Measurements from ENCODE around the gene POLD1.
A peak's percentile ranks its signal among the peaks of the same experiment; 100 is the strongest.

Gene POLD1

DNA sequence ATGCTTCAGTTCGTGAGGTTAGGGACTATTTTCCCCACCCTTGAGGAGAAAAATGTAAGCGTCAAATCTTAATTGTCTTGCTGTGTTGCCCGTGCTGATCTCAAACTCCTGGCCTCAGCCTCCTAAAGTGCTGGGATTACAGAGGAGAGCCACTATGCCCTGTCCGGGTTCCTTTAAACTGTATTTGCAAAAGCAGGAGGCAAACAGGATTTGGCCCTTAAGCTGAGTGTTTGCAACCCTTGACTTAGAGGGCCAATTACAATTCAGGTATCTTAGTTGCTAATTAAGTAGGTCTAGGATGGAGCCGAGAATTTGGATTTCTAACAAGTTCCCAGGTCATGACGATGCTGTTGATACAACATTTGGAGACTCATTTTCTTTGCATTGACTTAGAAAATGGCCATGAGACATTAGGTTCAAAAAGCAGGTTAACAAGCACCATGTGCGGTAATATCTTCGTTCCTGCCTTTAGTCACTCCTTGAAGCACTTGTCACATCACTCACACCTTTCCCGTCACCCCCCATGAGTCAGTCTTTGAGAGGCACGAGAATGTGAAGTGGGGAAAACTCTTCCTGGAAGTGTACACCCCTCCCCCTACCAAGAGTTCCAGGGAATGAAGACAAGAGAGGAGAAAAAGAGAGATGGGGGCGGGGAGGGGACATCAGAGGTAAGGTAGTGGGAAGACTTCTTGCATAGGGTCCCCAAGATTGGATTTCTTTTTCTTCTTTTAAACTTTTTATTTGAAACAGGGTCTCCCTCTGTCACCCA, 21.3 kb upstream of the POLD1 start:
- no peak for DNase-seq
- Histone ChIP-seq H2AFZ (ENCODE audit: insufficient read depth, low read length, poor library complexity) (no peak overlapping the region), H3K79me1 (ENCODE audit: low read length) (no peaks in the 10 kb centered on the region), H2BK120ac (ENCODE audit: insufficient read depth, low read length, poor library complexity) (no peak overlapping the region), H3K4me1 (ENCODE audit: control insufficient read depth in 1 of 2, insufficient read depth in 2 of 2, low read length in 2 of 2) (no peaks in the 10 kb centered on the region), H4K8ac (ENCODE audit: low read depth, low read length) (no peak overlapping the region), H3K4ac (ENCODE audit: low read depth, low read length) (no peak overlapping the region), H3K23ac (ENCODE audit: low read length) (no peak overlapping the region), H3K79me2 (ENCODE audit: control insufficient read depth, insufficient read depth, low read length, poor library complexity) (no peaks in the 10 kb centered on the region), H3K36me3 (ENCODE audit: control insufficient read depth in 1 of 2, insufficient read depth in 2 of 2, low read length in 2 of 2) (peaks cover 10 to 12% of the 10 kb centered on the region in 2 experiments), H4K91ac (ENCODE audit: low read depth, low read length) (no peak overlapping the region), H3K4me3 (ENCODE audit: low read depth, low read length) (no peak overlapping the region), H3K27ac (ENCODE audit: low read depth, low read length) (no peak overlapping the region), H3K4me2 (ENCODE audit: low read length) (no peak overlapping the region), H3K9ac (ENCODE audit: low read length) (no peak overlapping the region), H3K27me3 (ENCODE audit: insufficient read depth, low read length) (no peaks in the 10 kb centered on the region), H4K12ac (ENCODE audit: low read depth, low read length) (no peak overlapping the region), H3K9me3 (ENCODE audit: insufficient read depth, low read depth, low read length) (peaks cover under 1% of the 10 kb centered on the region), H3K14ac (ENCODE audit: low read length) (no peak overlapping the region), H2BK5ac (ENCODE audit: low read depth, low read length, poor library complexity) (no peak overlapping the region), H3K18ac (ENCODE audit: low read length) (no peak overlapping the region), H2BK12ac (ENCODE audit: low read length) (no peak overlapping the region), H2AK5ac (ENCODE audit: low read length) (no peak overlapping the region)
- no CpG with 5 or more reads among the region's 11 CpGs for whole genome bisulfite sequencing (ENCODE audit: extremely low coverage, insufficient coverage, insufficient read length)

DNA sequence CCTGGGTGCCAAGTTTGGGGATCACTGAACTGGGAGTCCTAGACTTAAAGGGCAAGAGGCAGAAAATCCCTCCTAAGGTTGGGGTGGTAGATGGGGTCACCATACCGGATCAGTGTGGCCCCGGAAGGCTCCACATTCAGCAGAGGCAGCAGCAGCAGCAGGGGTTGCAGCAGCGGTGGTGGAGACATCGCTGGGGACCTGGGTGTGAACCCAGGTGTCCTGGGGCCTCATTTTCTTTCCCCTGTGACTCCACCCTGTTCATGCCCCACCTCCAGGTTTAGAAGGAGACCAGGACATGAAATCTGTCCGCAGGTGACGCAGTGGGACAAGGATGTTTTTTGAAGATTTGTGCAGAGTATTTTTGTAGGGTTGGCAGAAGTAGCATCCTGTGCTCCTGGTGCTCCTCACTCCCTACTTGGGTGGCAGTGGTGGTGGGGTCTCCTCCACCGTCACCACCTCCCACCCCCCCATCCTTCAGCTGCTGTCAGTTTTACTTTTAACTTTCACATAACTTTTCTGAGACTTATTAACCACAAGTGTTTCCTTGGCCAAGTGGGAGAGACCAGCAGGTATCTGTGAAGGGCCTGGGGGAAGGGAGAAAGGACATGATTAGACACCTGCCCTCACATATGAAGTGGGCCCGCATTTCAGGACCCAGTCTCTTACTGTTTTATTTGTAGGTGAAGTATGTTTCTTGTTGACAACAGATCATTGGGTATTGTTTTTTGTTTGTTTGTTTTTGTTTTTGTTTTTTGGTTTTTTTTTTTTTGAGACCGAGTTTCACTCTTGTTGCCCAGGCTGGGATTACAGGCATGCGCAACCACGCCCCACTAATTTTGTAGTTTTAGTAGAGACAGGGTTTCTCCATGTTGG, 18.5 kb upstream of the POLD1 start, which contains the start of gene NAPSA:
TSS of gene NAPSA (minus strand) at position 206 of the 873 bp plus-strand sequence. CDS start at position 188, 18 bp downstream.
- no peak within 1 kb of the TSS for H3K4me2 ChIP-seq (ENCODE audit: low read length)
- no peaks in the 10 kb centered on the region for H3K9me3 ChIP-seq (ENCODE audit: insufficient read depth, low read depth, low read length)
- H3K27me3 ChIP-seq (ENCODE audit: insufficient read depth, low read length): no peaks in the 10 kb centered on the region
- no peak within 1 kb of the TSS for H2AFZ ChIP-seq (ENCODE audit: insufficient read depth, low read length, poor library complexity)
- no peak within 1 kb of the TSS for H3K4me3 ChIP-seq (ENCODE audit: low read depth, low read length)
- no peaks in the 10 kb centered on the region for H3K4me1 ChIP-seq (ENCODE audit: control insufficient read depth in 1 of 2, insufficient read depth in 2 of 2, low read length in 2 of 2)
- H2BK120ac ChIP-seq (ENCODE audit: insufficient read depth, low read length, poor library complexity): no peak within 1 kb of the TSS
- H3K36me3 ChIP-seq (ENCODE audit: control insufficient read depth in 1 of 2, insufficient read depth in 2 of 2, low read length in 2 of 2): no peaks in the 10 kb centered on the region
- no peak within 1 kb of the TSS for H3K23ac ChIP-seq (ENCODE audit: low read length)
- H4K12ac ChIP-seq (ENCODE audit: low read depth, low read length): no peak within 1 kb of the TSS
- no peak within 1 kb of the TSS for H2BK5ac ChIP-seq (ENCODE audit: low read depth, low read length, poor library complexity)
- H2AK5ac ChIP-seq (ENCODE audit: low read length): no peak within 1 kb of the TSS
- H3K9ac ChIP-seq (ENCODE audit: low read length): no peak within 1 kb of the TSS
- H3K14ac ChIP-seq (ENCODE audit: low read length): no peak within 1 kb of the TSS
- H4K8ac ChIP-seq (ENCODE audit: low read depth, low read length): no peak within 1 kb of the TSS
- DNase-seq: no peak
- H4K91ac ChIP-seq (ENCODE audit: low read depth, low read length): no peak within 1 kb of the TSS
- WGBS (ENCODE audit: extremely low coverage, insufficient coverage, insufficient read length): no CpG with 5 or more reads among the region's 11 CpGs
- H2BK12ac ChIP-seq (ENCODE audit: low read length): no peak within 1 kb of the TSS
- no peak within 1 kb of the TSS for H3K4ac ChIP-seq (ENCODE audit: low read depth, low read length)
- H3K79me1 ChIP-seq (ENCODE audit: low read length): peaks cover 2% of the 10 kb centered on the region
- H3K79me2 ChIP-seq (ENCODE audit: control insufficient read depth, insufficient read depth, low read length, poor library complexity): peaks cover 2% of the 10 kb centered on the region
- no peak within 1 kb of the TSS for H3K27ac ChIP-seq (ENCODE audit: low read depth, low read length)
- no peak within 1 kb of the TSS for H3K18ac ChIP-seq (ENCODE audit: low read length)

DNA sequence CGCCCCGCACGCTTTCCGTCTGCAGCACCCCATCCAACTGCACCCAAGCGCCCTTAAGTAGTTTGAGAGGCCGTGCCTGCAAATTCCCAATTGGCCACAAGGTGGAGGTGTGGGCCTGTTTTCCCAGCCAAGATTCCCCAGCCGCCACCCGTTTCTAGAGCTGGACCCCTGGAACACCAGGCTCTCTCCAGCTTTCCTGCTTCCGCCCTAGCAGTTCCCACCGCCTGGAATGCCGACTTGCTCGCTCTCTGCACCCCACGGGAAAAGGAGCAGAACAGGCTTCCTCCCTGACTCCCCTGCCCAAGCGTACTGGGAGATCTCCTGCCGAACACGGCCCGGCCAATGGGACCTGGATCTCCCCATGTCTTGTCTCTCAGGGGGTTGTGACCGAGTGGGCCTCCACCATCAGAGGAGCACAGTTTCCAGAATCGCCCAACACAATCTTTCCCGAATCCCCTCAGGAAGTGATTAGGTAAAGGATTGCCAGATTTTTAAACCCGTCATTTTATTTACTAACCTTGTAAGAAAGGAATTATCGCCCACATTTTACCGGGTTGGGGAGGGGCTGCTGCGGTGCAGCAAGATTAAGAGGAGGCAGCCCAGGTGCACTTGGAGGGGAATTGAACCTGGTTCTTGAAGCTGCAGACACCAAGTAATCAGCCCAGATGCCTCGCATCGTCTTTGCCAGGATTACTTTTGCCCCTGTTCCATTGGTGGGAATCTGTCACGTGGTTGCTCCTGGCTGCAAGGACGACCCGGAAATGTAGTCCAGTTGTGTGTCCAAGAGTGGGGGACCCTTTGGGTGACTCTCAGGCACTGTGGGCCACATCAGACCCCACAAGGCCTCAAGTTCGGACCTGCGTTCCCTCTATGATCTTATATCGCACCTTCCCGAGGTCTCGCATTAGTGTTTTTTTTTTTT, 15.2 kb upstream of the POLD1 start:
- peak overlapping the region; percentile 78 for H3K14ac ChIP-seq (ENCODE audit: low read length)
- peaks cover 2% of the 10 kb centered on the region for H3K79me2 ChIP-seq (ENCODE audit: control insufficient read depth, insufficient read depth, low read length, poor library complexity)
- H4K12ac ChIP-seq (ENCODE audit: low read depth, low read length): peak overlapping the region; percentile 65
- no peak overlapping the region for H2AK5ac ChIP-seq (ENCODE audit: low read length)
- no peak overlapping the region for H3K4ac ChIP-seq (ENCODE audit: low read depth, low read length)
- no peaks in the 10 kb centered on the region for H3K27me3 ChIP-seq (ENCODE audit: insufficient read depth, low read length)
- peak overlapping the region; percentile 69 for H4K91ac ChIP-seq (ENCODE audit: low read depth, low read length)
- H3K27ac ChIP-seq (ENCODE audit: low read depth, low read length): peak overlapping the region; percentile 28
- peaks cover 2% of the 10 kb centered on the region for H3K79me1 ChIP-seq (ENCODE audit: low read length)
- peak overlapping the region; percentile 75 for H4K8ac ChIP-seq (ENCODE audit: low read depth, low read length)
- peak overlapping the region; percentile 77 for H2AFZ ChIP-seq (ENCODE audit: insufficient read depth, low read length, poor library complexity)
- DNase-seq: peak; percentile 72 to 91
- peak overlapping the region; percentile 59 for H3K4me3 ChIP-seq (ENCODE audit: low read depth, low read length)
- no peaks in the 10 kb centered on the region for H3K36me3 ChIP-seq (ENCODE audit: control insufficient read depth in 1 of 2, insufficient read depth in 2 of 2, low read length in 2 of 2)
- peak overlapping the region; percentile 85 for H3K18ac ChIP-seq (ENCODE audit: low read length)
- no peak overlapping the region for H3K23ac ChIP-seq (ENCODE audit: low read length)
- H3K4me1 ChIP-seq (ENCODE audit: control insufficient read depth in 1 of 2, insufficient read depth in 2 of 2, low read length in 2 of 2): no peaks in the 10 kb centered on the region
- peak overlapping the region; percentile 43 for H2BK120ac ChIP-seq (ENCODE audit: insufficient read depth, low read length, poor library complexity)
- peak overlapping the region; percentile 71 for H3K9ac ChIP-seq (ENCODE audit: low read length)
- no CpG with 5 or more reads among the region's 34 CpGs for WGBS (ENCODE audit: extremely low coverage, insufficient coverage, insufficient read length)
- no peaks in the 10 kb centered on the region for H3K9me3 ChIP-seq (ENCODE audit: insufficient read depth, low read depth, low read length)
- H2BK5ac ChIP-seq (ENCODE audit: low read depth, low read length, poor library complexity): no peak overlapping the region
- H2BK12ac ChIP-seq (ENCODE audit: low read length): no peak overlapping the region
- H3K4me2 ChIP-seq (ENCODE audit: low read length): peak overlapping the region; percentile 85

DNA sequence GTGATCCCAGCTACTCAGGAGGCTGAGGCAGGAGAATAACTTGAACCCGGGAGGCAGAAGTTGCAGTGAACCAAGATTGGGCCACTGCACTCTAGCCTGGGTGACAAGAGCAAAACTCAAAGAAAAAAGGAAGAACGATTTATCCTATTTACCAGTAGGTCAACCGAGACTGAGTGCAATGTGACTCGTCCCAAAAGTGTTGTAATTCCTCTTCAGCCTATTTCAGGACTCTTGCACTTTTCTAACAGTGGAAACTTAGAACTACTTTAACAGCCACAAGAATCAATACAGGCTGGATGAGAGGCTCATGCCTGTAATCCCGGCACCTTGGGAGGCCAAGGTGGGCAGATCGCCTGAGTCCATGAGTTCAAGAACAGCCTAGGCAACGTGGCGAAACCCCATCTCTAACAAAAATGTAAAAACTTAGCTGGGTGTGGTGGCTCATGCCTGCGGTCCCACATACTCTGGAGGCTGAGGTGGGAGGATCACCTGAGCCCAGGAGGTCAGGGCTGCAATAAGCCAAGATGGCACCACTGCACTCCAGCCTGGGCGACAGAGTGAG, 12.2 kb upstream of the POLD1 start:
- H3K4me3 ChIP-seq (ENCODE audit: low read depth, low read length): no peak overlapping the region
- H3K9me3 ChIP-seq (ENCODE audit: insufficient read depth, low read depth, low read length): no peaks in the 10 kb centered on the region
- peaks cover 6% of the 10 kb centered on the region for H3K79me1 ChIP-seq (ENCODE audit: low read length)
- no peak overlapping the region for H3K14ac ChIP-seq (ENCODE audit: low read length)
- peaks cover 4% of the 10 kb centered on the region for H3K79me2 ChIP-seq (ENCODE audit: control insufficient read depth, insufficient read depth, low read length, poor library complexity)
- H3K27me3 ChIP-seq (ENCODE audit: insufficient read depth, low read length): no peaks in the 10 kb centered on the region
- no peaks in the 10 kb centered on the region for H3K4me1 ChIP-seq (ENCODE audit: control insufficient read depth in 1 of 2, insufficient read depth in 2 of 2, low read length in 2 of 2)
- no peaks in the 10 kb centered on the region for H3K36me3 ChIP-seq (ENCODE audit: control insufficient read depth in 1 of 2, insufficient read depth in 2 of 2, low read length in 2 of 2)
- peak in 1 of 2 donors; percentile 62 for DNase-seq
- H3K9ac ChIP-seq (ENCODE audit: low read length): no peak overlapping the region
- H3K18ac ChIP-seq (ENCODE audit: low read length): no peak overlapping the region
- no peak overlapping the region for H4K91ac ChIP-seq (ENCODE audit: low read depth, low read length)
- no peak overlapping the region for H3K27ac ChIP-seq (ENCODE audit: low read depth, low read length)
- H3K4ac ChIP-seq (ENCODE audit: low read depth, low read length): no peak overlapping the region
- no peak overlapping the region for H2AFZ ChIP-seq (ENCODE audit: insufficient read depth, low read length, poor library complexity)
- WGBS (ENCODE audit: extremely low coverage, insufficient coverage, insufficient read length): no CpG with 5 or more reads among the region's 10 CpGs
- H4K12ac ChIP-seq (ENCODE audit: low read depth, low read length): no peak overlapping the region
- no peak overlapping the region for H3K4me2 ChIP-seq (ENCODE audit: low read length)
- no peak overlapping the region for H2AK5ac ChIP-seq (ENCODE audit: low read length)
- no peak overlapping the region for H2BK120ac ChIP-seq (ENCODE audit: insufficient read depth, low read length, poor library complexity)
- H4K8ac ChIP-seq (ENCODE audit: low read depth, low read length): no peak overlapping the region
- H3K23ac ChIP-seq (ENCODE audit: low read length): no peak overlapping the region
- H2BK12ac ChIP-seq (ENCODE audit: low read length): no peak overlapping the region
- no peak overlapping the region for H2BK5ac ChIP-seq (ENCODE audit: low read depth, low read length, poor library complexity)

Measured in trophoblast cell (in vitro differentiated cells and primary cell).